Smooth muscle cell of the pulmonary artery (primary cell): ENCODE measurements around the gene NBR1. TPM values are rescaled to one million over a fixed set of nuclear protein-coding genes. Genes with fewer than 3 reads are reported as not detected.

ENCODE experiments used
- total RNA-seq: library from RNA; depleted of rRNA; stranded (reverse); fragments of >200 nt; gene quantifications from 2 replicates; pipeline ENCODE4 v1.2.3, GENCODE V29; 2014

Gene NBR1
- total RNA-seq, result 114 and 132 TPM in 2 replicates

GRCh38 chr17:43170766-43171585 lies at the start of gene NBR1:
TSS of gene NBR1 (plus strand) at chr17:43171214. CDS start at chr17:43175800, 4,586 bp downstream.

GRCh38 chr17:43125133-43125966 lies 45.7 kb upstream of the NBR1 start, which contains the start of gene BRCA1:
TSS of gene BRCA1 (minus strand) at chr17:43125364. CDS start at chr17:43124096, 1,268 bp downstream.

GRCh38 chr17:43211480-43212402 lies 40.7 kb downstream of the NBR1 start, which contains the start of gene TMEM106A:
TSS of gene TMEM106A (plus strand) at chr17:43211875. CDS start at chr17:43213042, 1,167 bp downstream.

GRCh38 chr17:43228020-43228782 lies 57.2 kb downstream of the NBR1 start, which contains the start of gene CCDC200:
TSS of gene CCDC200 (minus strand) at chr17:43228623. CDS start at chr17:43228554, 69 bp downstream.

GRCh38 chr17:43233877-43234276 lies 62.9 kb downstream of the NBR1 start, which contains the start of gene RNU2-1:
TSS of gene RNU2-1 (minus strand) at chr17:43233977.

Other genes starting within 250 kb of the NBR1 start
- 18.2 and 20.0 TPM in 2 replicates for gene AARSD1, start 206.8 kb upstream of the NBR1 start, total RNA-seq
- gene PTGES3L, start 191.1 kb upstream of the NBR1 start, total RNA-seq, result 0.07 and 0.23 TPM in 2 replicates
- 13.4 and 15.4 TPM in 2 replicates for gene RUNDC1, start 190.6 kb upstream of the NBR1 start, total RNA-seq
- 364 and 471 TPM in 2 replicates for gene RPL27, start 172.8 kb upstream of the NBR1 start, total RNA-seq
- gene IFI35, start 164.4 kb upstream of the NBR1 start, total RNA-seq, result 14.2 and 21.2 TPM in 2 replicates
- gene VAT1, start 148.8 kb upstream of the NBR1 start, total RNA-seq, result 136 and 240 TPM in 2 replicates
- 0.17 and 0.20 TPM in 2 replicates for gene RND2, start 146.0 kb upstream of the NBR1 start, total RNA-seq
- gene BRCA1, start 45.9 kb upstream of the NBR1 start, total RNA-seq, result 9.0 and 10.1 TPM in 2 replicates
- gene TMEM106A, start 40.7 kb downstream of the NBR1 start, total RNA-seq, result 5.5 and 6.5 TPM in 2 replicates
- not detected in 2 replicates for gene CCDC200, start 57.4 kb downstream of the NBR1 start, total RNA-seq
- gene RNU2-1, start 62.8 kb downstream of the NBR1 start, total RNA-seq, result not detected in 2 replicates
- 22.0 and 22.2 TPM in 2 replicates for gene ARL4D, start 227.8 kb downstream of the NBR1 start, total RNA-seq